HEK293T (cell line): ENCODE data around the gene PLEKHA7.

Experiments used
- CTBP1 ChIP-seq: fragments of 450-650 bp; IDR thresholded peaks from 2 replicates; pipeline ENCODE4 v1.6.1; 2016; ENCODE audit warnings: borderline replicate concordance
- FOXA1 ChIP-seq: fragments of 450-650 bp; IDR thresholded peaks from 2 replicates; pipeline ENCODE4 v1.6.1; 2016; ENCODE audit warnings: mild to moderate bottlenecking
- FOXK2 ChIP-seq: fragments of 450-650 bp; IDR thresholded peaks from 2 replicates; pipeline ENCODE4 v1.6.1; 2016; ENCODE audit warnings: mild to moderate bottlenecking
- FOXM1 ChIP-seq: fragments of 450-650 bp; IDR thresholded peaks from 2 replicates; pipeline ENCODE4 v1.6.1; 2017; ENCODE audit warnings: mild to moderate bottlenecking, borderline replicate concordance
- HDGF ChIP-seq: fragments of 450-650 bp; IDR thresholded peaks from 2 replicates; pipeline ENCODE4 v1.6.1; 2017; ENCODE audit warnings: antibody characterized with exemption, borderline replicate concordance
- LEF1 ChIP-seq: fragments of 450-650 bp; IDR thresholded peaks from 2 replicates; pipeline ENCODE4 v1.6.1; 2017; ENCODE audit warnings: mild to moderate bottlenecking, borderline replicate concordance
- NFRKB ChIP-seq: fragments of 450-650 bp; IDR thresholded peaks from 2 replicates; pipeline ENCODE4 v1.6.1; 2016; ENCODE audit warnings: mild to moderate bottlenecking, moderate library complexity
- ZNF384 ChIP-seq: fragments of 450-650 bp; IDR thresholded peaks from 2 replicates; pipeline ENCODE4 v1.6.1; 2016

- TF ChIP-seq NFRKB, result no peak
- TF ChIP-seq ZNF384, result no peak
- no peak for TF ChIP-seq CTBP1
- no peak for TF ChIP-seq LEF1
- no peak for TF ChIP-seq HDGF
- TF ChIP-seq FOXA1, result no peak
- no peak for TF ChIP-seq FOXM1
- TF ChIP-seq FOXK2, result no peak
These were observed 54.6 kb downstream of the PLEKHA7 start for GRCh38 chr11:16959602-16960001.
